ENCODE results near the gene MYO7B. TPM values are rescaled to one million over a fixed set of nuclear protein-coding genes. Genes with fewer than 3 reads are reported as not detected.
A peak's percentile ranks its signal among the peaks of the same experiment; 100 is the strongest.

Gene MYO7B
- total and polyA plus RNA-seq, 2 donors (not counting 1 experiment from before 2014, with no cell fraction given): under 0.01 TPM; not detected in 1

DNA sequence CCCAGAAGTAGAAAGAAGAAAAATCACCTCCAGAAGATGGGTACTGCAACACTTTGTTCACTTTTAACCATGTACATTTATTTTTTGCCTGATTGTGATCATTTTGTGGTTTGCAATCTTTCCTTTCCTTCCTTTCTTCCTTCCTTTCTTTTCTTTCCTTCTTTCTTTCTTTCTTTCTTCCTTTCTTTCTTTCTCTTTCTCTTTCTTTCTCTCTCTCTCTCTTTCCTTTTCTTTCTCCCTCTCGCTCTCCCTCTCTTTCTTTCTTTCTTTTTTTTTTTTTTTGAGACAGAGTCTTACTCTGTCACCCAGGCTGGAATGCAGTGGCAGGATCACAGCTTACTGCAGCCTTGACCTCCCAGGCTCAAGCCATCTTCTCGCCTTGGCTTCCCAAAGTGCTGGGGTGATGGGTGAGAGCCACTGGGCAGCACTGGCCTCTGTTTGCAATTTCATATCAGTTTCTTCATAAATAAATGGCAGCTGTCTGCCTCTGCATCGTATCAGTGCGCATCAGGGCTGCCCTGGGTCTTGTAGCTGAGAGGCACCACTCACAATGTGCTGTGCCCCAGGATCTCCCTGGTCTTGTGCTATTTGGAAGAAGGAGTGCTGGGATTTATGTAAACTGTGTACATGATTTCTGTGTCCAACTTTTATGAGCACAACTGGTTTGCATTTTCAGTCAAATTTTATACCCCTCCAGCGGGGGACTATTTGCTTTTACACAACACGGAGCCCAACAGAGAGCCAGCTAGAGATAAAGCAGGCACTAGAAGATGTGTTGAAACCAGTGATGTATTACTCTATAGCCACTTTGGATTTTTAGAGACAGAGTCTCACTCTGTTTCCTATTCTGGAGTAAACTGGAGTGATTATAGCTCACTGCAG lies 146.7 kb downstream of the MYO7B start:
- Histone ChIP-seq H3K27me3 (ENCODE audit: control insufficient read depth, insufficient read depth, low read length) (peaks cover 7% of the 10 kb centered on the region), H3K4me1 (ENCODE audit: control insufficient read depth, extremely low read depth, insufficient read depth, low read length) (peaks cover 6% of the 10 kb centered on the region), H4K20me1 (ENCODE audit: control insufficient read depth, extremely low read depth, insufficient read depth, low read length) (no peaks in the 10 kb centered on the region), H3K79me2 (ENCODE audit: control insufficient read depth, insufficient read depth, low read length) (no peaks in the 10 kb centered on the region), H3K27ac (ENCODE audit: insufficient read depth, low read length) (no peak overlapping the region), H3K9me3 (ENCODE audit: control insufficient read depth, insufficient read depth, low read depth, low read length) (no peaks in the 10 kb centered on the region), H3K4me3 (replicated peaks in 1 of 4; ENCODE audit: control extremely low read depth in 1 of 4, insufficient read depth in 1 of 4, low read depth in 3 of 4, low read length in 4 of 4) (no peak overlapping the region), H3K9ac (ENCODE audit: insufficient read depth, low read length) (no peak overlapping the region), H2AFZ (ENCODE audit: low read length) (no peak overlapping the region), H3K4me2 (ENCODE audit: extremely low read depth, insufficient read depth, low read length) (no peak overlapping the region), H3K36me3 (ENCODE audit: control insufficient read depth, insufficient read depth, low read length) (no peaks in the 10 kb centered on the region)
- no peak for DNase-seq (ENCODE audit: low read depth in 2 of 2)
- TF ChIP-seq, protein P1, sequence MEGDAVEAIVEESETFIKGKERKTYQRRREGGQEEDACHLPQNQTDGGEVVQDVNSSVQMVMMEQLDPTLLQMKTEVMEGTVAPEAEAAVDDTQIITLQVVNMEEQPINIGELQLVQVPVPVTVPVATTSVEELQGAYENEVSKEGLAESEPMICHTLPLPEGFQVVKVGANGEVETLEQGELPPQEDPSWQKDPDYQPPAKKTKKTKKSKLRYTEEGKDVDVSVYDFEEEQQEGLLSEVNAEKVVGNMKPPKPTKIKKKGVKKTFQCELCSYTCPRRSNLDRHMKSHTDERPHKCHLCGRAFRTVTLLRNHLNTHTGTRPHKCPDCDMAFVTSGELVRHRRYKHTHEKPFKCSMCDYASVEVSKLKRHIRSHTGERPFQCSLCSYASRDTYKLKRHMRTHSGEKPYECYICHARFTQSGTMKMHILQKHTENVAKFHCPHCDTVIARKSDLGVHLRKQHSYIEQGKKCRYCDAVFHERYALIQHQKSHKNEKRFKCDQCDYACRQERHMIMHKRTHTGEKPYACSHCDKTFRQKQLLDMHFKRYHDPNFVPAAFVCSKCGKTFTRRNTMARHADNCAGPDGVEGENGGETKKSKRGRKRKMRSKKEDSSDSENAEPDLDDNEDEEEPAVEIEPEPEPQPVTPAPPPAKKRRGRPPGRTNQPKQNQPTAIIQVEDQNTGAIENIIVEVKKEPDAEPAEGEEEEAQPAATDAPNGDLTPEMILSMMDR (conservative IDR thresholded peaks at IDR 0.05 in 1 of 2, IDR thresholded peaks at IDR 0.05 in 1 of 2; ENCODE audit: low read depth in 1 of 2, low read length in 2 of 2): no peak
- no peak for TF ChIP-seq EZH2 (IDR thresholded peaks at IDR 0.05; ENCODE audit: low read length, missing control alignments)

DNA sequence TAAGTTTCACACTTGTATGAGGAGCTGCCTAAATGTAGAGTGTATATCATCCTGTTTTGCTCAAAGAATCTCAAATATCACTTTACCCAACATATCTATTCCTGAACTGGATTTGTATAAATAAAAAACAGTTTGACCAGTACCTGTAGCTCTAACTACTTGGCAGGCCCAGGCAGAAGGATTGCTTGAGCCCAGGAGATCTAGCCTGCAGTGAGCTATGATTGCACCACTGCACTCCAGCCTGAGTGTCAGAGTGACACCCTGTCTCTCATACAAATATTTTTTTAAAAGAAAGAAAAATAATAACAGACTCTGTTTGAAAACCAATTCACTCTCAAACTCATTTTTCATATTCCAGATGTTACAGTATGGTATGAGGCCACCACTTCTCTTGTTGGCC lies 147.6 kb downstream of the MYO7B start:
- DNase-seq (ENCODE audit: low read depth in 2 of 2): no peak
- Histone ChIP-seq H4K20me1 (ENCODE audit: control insufficient read depth, extremely low read depth, insufficient read depth, low read length) (no peaks in the 10 kb centered on the region), H3K27ac (ENCODE audit: insufficient read depth, low read length) (no peak overlapping the region), H3K79me2 (ENCODE audit: control insufficient read depth, insufficient read depth, low read length) (no peaks in the 10 kb centered on the region), H3K4me1 (ENCODE audit: control insufficient read depth, extremely low read depth, insufficient read depth, low read length) (peaks cover 6% of the 10 kb centered on the region), H3K9me3 (ENCODE audit: control insufficient read depth, insufficient read depth, low read depth, low read length) (no peaks in the 10 kb centered on the region), H3K9ac (ENCODE audit: insufficient read depth, low read length) (no peak overlapping the region), H3K36me3 (ENCODE audit: control insufficient read depth, insufficient read depth, low read length) (no peaks in the 10 kb centered on the region), H3K4me3 (replicated peaks in 1 of 4; ENCODE audit: control extremely low read depth in 1 of 4, insufficient read depth in 1 of 4, low read depth in 3 of 4, low read length in 4 of 4) (no peak overlapping the region), H3K4me2 (ENCODE audit: extremely low read depth, insufficient read depth, low read length) (no peak overlapping the region), H3K27me3 (ENCODE audit: control insufficient read depth, insufficient read depth, low read length) (peaks cover 3% of the 10 kb centered on the region), H2AFZ (ENCODE audit: low read length) (no peak overlapping the region)
- TF ChIP-seq, protein P1 (conservative IDR thresholded peaks at IDR 0.05 in 1 of 2, IDR thresholded peaks at IDR 0.05 in 1 of 2; ENCODE audit: low read depth in 1 of 2, low read length in 2 of 2): no peak
- no peak for TF ChIP-seq EZH2 (IDR thresholded peaks at IDR 0.05; ENCODE audit: low read length, missing control alignments)

DNA sequence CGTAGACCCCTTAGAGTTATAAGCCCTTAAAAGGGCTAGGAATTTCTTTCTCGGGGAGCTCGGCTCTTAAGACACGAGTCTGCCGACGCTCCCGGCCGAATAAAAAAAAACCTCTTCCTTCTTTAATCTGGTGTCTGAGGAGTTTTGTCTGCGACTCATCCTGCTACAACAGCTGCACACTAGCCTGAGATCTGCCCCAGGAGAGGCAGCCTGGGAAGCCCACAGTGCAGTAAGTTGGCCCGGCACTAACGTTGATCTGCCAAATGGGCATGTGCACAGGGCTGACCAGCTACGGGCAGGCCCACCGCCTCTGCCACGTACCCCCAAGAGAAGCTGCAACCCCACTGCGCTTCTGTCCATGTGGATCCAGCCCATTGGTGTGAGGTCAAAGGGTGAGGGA lies 148.3 kb downstream of the MYO7B start:
- no peak overlapping the region for H3K4me3 ChIP-seq (replicated peaks in 1 of 4; ENCODE audit: control extremely low read depth in 1 of 4, insufficient read depth in 1 of 4, low read depth in 3 of 4, low read length in 4 of 4)
- no peaks in the 10 kb centered on the region for H3K79me2 ChIP-seq (ENCODE audit: control insufficient read depth, insufficient read depth, low read length)
- H3K9me3 ChIP-seq (ENCODE audit: control insufficient read depth, insufficient read depth, low read depth, low read length): no peaks in the 10 kb centered on the region
- H3K9ac ChIP-seq (ENCODE audit: insufficient read depth, low read length): no peak overlapping the region
- no peak overlapping the region for H3K4me2 ChIP-seq (ENCODE audit: extremely low read depth, insufficient read depth, low read length)
- H4K20me1 ChIP-seq (ENCODE audit: control insufficient read depth, extremely low read depth, insufficient read depth, low read length): no peaks in the 10 kb centered on the region
- H3K27me3 ChIP-seq (ENCODE audit: control insufficient read depth, insufficient read depth, low read length): no peaks in the 10 kb centered on the region
- peaks cover 6% of the 10 kb centered on the region for H3K4me1 ChIP-seq (ENCODE audit: control insufficient read depth, extremely low read depth, insufficient read depth, low read length)
- no peaks in the 10 kb centered on the region for H3K36me3 ChIP-seq (ENCODE audit: control insufficient read depth, insufficient read depth, low read length)
- no peak overlapping the region for H2AFZ ChIP-seq (ENCODE audit: low read length)
- TF ChIP-seq EZH2 (IDR thresholded peaks at IDR 0.05; ENCODE audit: low read length, missing control alignments): no peak
- TF ChIP-seq, protein P1 (conservative IDR thresholded peaks at IDR 0.05 in 1 of 2, IDR thresholded peaks at IDR 0.05 in 1 of 2; ENCODE audit: low read depth in 1 of 2, low read length in 2 of 2): no peak
- no peak overlapping the region for H3K27ac ChIP-seq (ENCODE audit: insufficient read depth, low read length)
- DNase-seq (ENCODE audit: low read depth in 2 of 2): peak in 1 of 2 donors; percentile 47
